WTC11 (cell line): Measurements from ENCODE around the gene COPZ2. TPM values are rescaled to one million over a fixed set of nuclear protein-coding genes. Genes with fewer than 3 reads are reported as not detected.

Source experiments
- ATAC-seq: fragments of 200-7000 bp; cut with Tn5 transposase; 2 replicates; pipeline ENCODE4 v1.10.0; 2021; ENCODE audit warnings: mild to moderate bottlenecking, moderate library complexity
- CTCF ChIA-PET: fragments of 300-600 bp; sonication (Branson Sonifier 250); formaldehyde crosslinking; loops from one replicate; lab custom pipeline; 2021; ENCODE audit warnings: antibody characterized with exemption; lab: Charles Lee
- POLR2A ChIA-PET: fragments of 350-600 bp; sonication (Branson Sonifier 250); formaldehyde crosslinking; loops from one replicate; lab custom pipeline; 2021; ENCODE audit warnings: antibody characterized with exemption; lab: Charles Lee
- DNase-seq: peaks from one replicate; pipeline ENCODE4 v3.0.0; 2021; ENCODE audit warnings: low spot score
- H3K27ac Mint-ChIP-seq: 2 replicates; pipeline ENCODE4 v1.8.0; 2021; ENCODE audit warnings: mixed read lengths
- H3K27me3 Mint-ChIP-seq: 2 replicates; pipeline ENCODE4 v1.8.0; 2021; ENCODE audit warnings: low read depth, mild to moderate bottlenecking, moderate library complexity, mixed read lengths
- H3K36me3 Mint-ChIP-seq: 2 replicates; pipeline ENCODE4 v1.8.0; 2021; ENCODE audit warnings: mixed read lengths
- H3K4me1 Mint-ChIP-seq: 2 replicates; pipeline ENCODE4 v1.8.0; 2022; ENCODE audit warnings: mixed read lengths
- H3K4me3 Mint-ChIP-seq: 2 replicates; pipeline ENCODE4 v1.8.0; 2021; ENCODE audit warnings: mild to moderate bottlenecking, moderate library complexity, mixed read lengths
- H3K9me3 Mint-ChIP-seq: 2 replicates; pipeline ENCODE4 v1.8.0; 2021; ENCODE audit warnings: mixed read lengths
- AFF4 ChIP-seq: sonication (generic); formaldehyde crosslinking; IDR thresholded peaks from 2 replicates; pipeline ENCODE4 v1.8.1; 2023; ENCODE audit warnings: mild to moderate bottlenecking, missing genetic modification reagents, borderline replicate concordance
- ATF6 ChIP-seq: sonication (generic); formaldehyde crosslinking; IDR thresholded peaks from 2 replicates; pipeline ENCODE4 v1.8.1; 2023; ENCODE audit warnings: mild to moderate bottlenecking, missing genetic modification reagents
- E2F1 ChIP-seq: sonication (generic); formaldehyde crosslinking; IDR thresholded peaks from 2 replicates; pipeline ENCODE4 v1.8.0; 2022; ENCODE audit warnings: mild to moderate bottlenecking, missing genetic modification reagents
- ESRRA ChIP-seq: sonication (generic); formaldehyde crosslinking; IDR thresholded peaks from 2 replicates; pipeline ENCODE4 v1.8.1; 2022; ENCODE audit warnings: mild to moderate bottlenecking, missing genetic modification reagents, borderline replicate concordance
- FOXJ3 ChIP-seq: sonication (generic); formaldehyde crosslinking; IDR thresholded peaks from 2 replicates; pipeline ENCODE4 v1.9.0; 2021; ENCODE audit warnings: missing genetic modification reagents, mild to moderate bottlenecking, borderline replicate concordance
- FOXP4 ChIP-seq: sonication (generic); formaldehyde crosslinking; IDR thresholded peaks from 2 replicates; pipeline ENCODE4 v1.8.0; 2022; ENCODE audit warnings: mild to moderate bottlenecking, missing genetic modification reagents
- KAT7 ChIP-seq: sonication (generic); formaldehyde crosslinking; IDR thresholded peaks from 2 replicates; pipeline ENCODE4 v1.8.1; 2023; ENCODE audit warnings: missing genetic modification reagents, mild to moderate bottlenecking, borderline replicate concordance
- MLX ChIP-seq: sonication (generic); formaldehyde crosslinking; IDR thresholded peaks from 2 replicates; pipeline ENCODE4 v1.8.1; 2023; ENCODE audit warnings: mild to moderate bottlenecking, missing genetic modification reagents, moderate library complexity
- MXD4 ChIP-seq: fragments of 250-450 bp; sonication (Bioruptor Pico); IDR thresholded peaks from 2 replicates; pipeline ENCODE4 v1.8.0; 2021; ENCODE audit warnings: mild to moderate bottlenecking, moderate library complexity, borderline replicate concordance
- NR1H2 ChIP-seq: sonication (generic); formaldehyde crosslinking; IDR thresholded peaks from 2 replicates; pipeline ENCODE4 v1.9.0; 2021; ENCODE audit warnings: mild to moderate bottlenecking, moderate library complexity, missing genetic modification reagents
- NR3C1 ChIP-seq: sonication (generic); formaldehyde crosslinking; conservative IDR thresholded peaks from 2 replicates; pipeline ENCODE4 v1.8.1; 2023; ENCODE audit warnings: low read depth, mild to moderate bottlenecking, missing genetic modification reagents
- ZBTB21 ChIP-seq: sonication (generic); formaldehyde crosslinking; IDR thresholded peaks from 2 replicates; pipeline ENCODE4 v1.8.1; 2023; ENCODE audit warnings: mild to moderate bottlenecking, missing genetic modification reagents, borderline replicate concordance
- ZMAT4 ChIP-seq: fragments of 250-450 bp; sonication (Bioruptor Pico); IDR thresholded peaks from 2 replicates; pipeline ENCODE4 v1.9.0; 2021; ENCODE audit warnings: mild to moderate bottlenecking
- ZNF121 ChIP-seq: sonication (generic); formaldehyde crosslinking; IDR thresholded peaks from 2 replicates; pipeline ENCODE4 v1.8.0; 2023; ENCODE audit warnings: missing genetic modification reagents
- ZNF512 ChIP-seq: sonication (generic); formaldehyde crosslinking; IDR thresholded peaks from 2 replicates; pipeline ENCODE4 v1.8.1; 2022; ENCODE audit warnings: missing genetic modification reagents, borderline replicate concordance
- total RNA-seq: library from RNA; stranded (reverse); gene quantifications from 3 replicates; pipeline ENCODE4 v1.2.3, GENCODE V29; 2021

The COPZ2 gene
- total RNA-seq, 1 experiment from 2014 or later: 0.44 TPM

GRCh38 chr17:47982091-47982617, 55.4 kb downstream of the COPZ2 start:
- DNase-seq: no peak
- Mint-ChIP-seq H3K9me3 (no peaks in the 10 kb centered on the region), H3K4me1 (peaks cover 9% of the 10 kb centered on the region), H3K27me3 (no peaks in the 10 kb centered on the region), H3K36me3 (peaks cover 32% of the 10 kb centered on the region), H3K4me3 (no peak overlapping the region), H3K27ac (no peak overlapping the region)
- ChIA-PET CTCF (interaction anchor here (1.1 to 1.7 kb wide), 4 partner anchors 12 to 36 kb away, joined by 3 to 5 read pairs (median 4); partner anchors contain the start of gene CDK5RAP3), POLR2A (no interaction called here)
- TF ChIP-seq ATF6 (no peak), AFF4 (CRISPR knock-in tag) (no peak), E2F1 (CRISPR knock-in tag) (no peak), NR3C1 (CRISPR knock-in tag) (no peak), ZNF121 (CRISPR knock-in tag) (no peak), ESRRA (CRISPR knock-in tag) (no peak), NR1H2 (CRISPR knock-in tag) (no peak), ZNF512 (CRISPR knock-in tag) (no peak), MXD4 (CRISPR knock-in tag) (no peak), FOXP4 (CRISPR knock-in tag) (no peak), MLX (CRISPR knock-in tag) (no peak), FOXJ3 (CRISPR knock-in tag) (no peak), ZBTB21 (CRISPR knock-in tag) (no peak), KAT7 (no peak), ZMAT4 (CRISPR knock-in tag) (no peak)
- ATAC-seq: no peak
